Endothelial cell of umbilical vein (primary cell): Measurements from ENCODE around the gene MAST4.

Experiments
- EZH2 ChIP-seq: IDR thresholded peaks from 2 replicates; pipeline ENCODE4 v1.6.1; 2012; ENCODE audit warnings: borderline replicate concordance, low read depth, mild to moderate bottlenecking, moderate library complexity, low read length, inconsistent platforms; ENCODE audit not compliant: severe bottlenecking
- JUN ChIP-seq: IDR thresholded peaks from 2 replicates; pipeline ENCODE4 v1.6.1; 2011; ENCODE audit warnings: borderline replicate concordance, low read depth; ENCODE audit not compliant: insufficient read length, insufficient read depth
- POLR2A ChIP-seq: IDR thresholded peaks from 2 replicates; pipeline ENCODE4 v1.6.1; 2012; ENCODE audit warnings: low read depth, mild to moderate bottlenecking, control low read depth, low read length
- POLR2AphosphoS5 ChIP-seq: IDR thresholded peaks from 2 replicates; pipeline ENCODE4 v1.6.1; 2012; ENCODE audit warnings: low read depth, mild to moderate bottlenecking, control low read depth, low read length, moderate library complexity; ENCODE audit not compliant: insufficient read depth
- TF ChIP-seq, protein P1 (sequence below), 2 donors: IDR thresholded peaks; 1 replicate in 1 of 2; 2 replicates in 1 of 2; pipeline ENCODE4 v1.5.1; 2011; ENCODE audit warnings: low read length in 2 of 2, mild to moderate bottlenecking in 2 of 2, moderate library complexity in 2 of 2, control low read depth in 1 of 2, inconsistent platforms in 1 of 2, low read depth in 1 of 2; ENCODE audit not compliant: insufficient read depth in 1 of 2; ENCODE audit errors: extremely low read depth in 1 of 2
- TF ChIP-seq, protein P2 (sequence below): IDR thresholded peaks from 2 replicates; pipeline ENCODE4 v1.6.1; 2011; ENCODE audit not compliant: insufficient read depth, insufficient read length

DNA sequence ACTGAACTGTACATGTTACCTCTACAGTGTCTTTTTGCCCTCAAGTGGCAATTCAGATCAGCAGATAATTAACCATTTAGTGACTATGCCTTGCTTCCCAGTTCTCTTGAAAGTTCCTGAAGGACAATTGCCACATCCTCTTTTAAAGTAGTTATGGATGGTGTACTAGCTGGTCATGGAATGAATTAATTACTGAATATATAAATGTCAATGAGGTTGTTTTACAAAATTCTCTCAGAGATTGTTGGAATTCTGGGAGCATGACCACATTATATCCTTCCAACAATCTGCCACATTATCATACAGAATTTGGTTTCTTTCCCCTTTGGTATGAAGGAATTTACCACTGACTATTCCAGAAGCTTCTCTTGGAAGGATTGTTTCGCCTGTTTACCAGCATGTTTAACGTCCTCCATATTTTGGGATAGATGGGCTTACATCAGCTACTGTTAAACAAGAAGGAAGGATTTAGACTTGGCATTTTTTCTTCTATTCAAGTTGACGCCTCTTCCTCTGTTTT lies 424.0 kb downstream of the MAST4 start:
- TF ChIP-seq, protein P1, sequence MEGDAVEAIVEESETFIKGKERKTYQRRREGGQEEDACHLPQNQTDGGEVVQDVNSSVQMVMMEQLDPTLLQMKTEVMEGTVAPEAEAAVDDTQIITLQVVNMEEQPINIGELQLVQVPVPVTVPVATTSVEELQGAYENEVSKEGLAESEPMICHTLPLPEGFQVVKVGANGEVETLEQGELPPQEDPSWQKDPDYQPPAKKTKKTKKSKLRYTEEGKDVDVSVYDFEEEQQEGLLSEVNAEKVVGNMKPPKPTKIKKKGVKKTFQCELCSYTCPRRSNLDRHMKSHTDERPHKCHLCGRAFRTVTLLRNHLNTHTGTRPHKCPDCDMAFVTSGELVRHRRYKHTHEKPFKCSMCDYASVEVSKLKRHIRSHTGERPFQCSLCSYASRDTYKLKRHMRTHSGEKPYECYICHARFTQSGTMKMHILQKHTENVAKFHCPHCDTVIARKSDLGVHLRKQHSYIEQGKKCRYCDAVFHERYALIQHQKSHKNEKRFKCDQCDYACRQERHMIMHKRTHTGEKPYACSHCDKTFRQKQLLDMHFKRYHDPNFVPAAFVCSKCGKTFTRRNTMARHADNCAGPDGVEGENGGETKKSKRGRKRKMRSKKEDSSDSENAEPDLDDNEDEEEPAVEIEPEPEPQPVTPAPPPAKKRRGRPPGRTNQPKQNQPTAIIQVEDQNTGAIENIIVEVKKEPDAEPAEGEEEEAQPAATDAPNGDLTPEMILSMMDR (IDR thresholded peaks at IDR 0.05; ENCODE audit: extremely low read depth in 1 of 2, insufficient read depth in 1 of 2, low read depth in 1 of 2, low read length in 2 of 2) = no peak
- TF ChIP-seq JUN = no peak
- no peak for TF ChIP-seq POLR2A
- TF ChIP-seq EZH2 = no peak
- TF ChIP-seq, protein P2, sequence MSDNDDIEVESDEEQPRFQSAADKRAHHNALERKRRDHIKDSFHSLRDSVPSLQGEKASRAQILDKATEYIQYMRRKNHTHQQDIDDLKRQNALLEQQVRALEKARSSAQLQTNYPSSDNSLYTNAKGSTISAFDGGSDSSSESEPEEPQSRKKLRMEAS = no peak
- no peak for TF ChIP-seq POLR2AphosphoS5
